Ovary (tissue), 9 donors: ENCODE data around the gene PRKAG1. TPM values are rescaled to one million over a fixed set of nuclear protein-coding genes. Genes with fewer than 3 reads are reported as not detected.
A peak's percentile ranks its signal among the peaks of the same experiment; 100 is the strongest.

Experiments
- DNase-seq, 5 donors: peaks; one replicate each; pipeline ENCODE4 v3.0.0-alpha.2; 2019 to 2020
- H3K27ac ChIP-seq, 2 donors: fragments of 200-600 bp; one replicate each; pipeline versions ENCODE4 v1.5.1 to v1.8.0; 2019 to 2022
- H3K27me3 ChIP-seq: fragments of 200-600 bp; one replicate; pipeline ENCODE4 v1.8.0; 2022
- H3K36me3 ChIP-seq: fragments of 200-600 bp; sonication (generic); one replicate; pipeline ENCODE4 v1.5.1; 2019
- H3K4me1 ChIP-seq: one replicate; pipeline ENCODE4 v1.8.1; 2013; ENCODE audit warnings: mild to moderate bottlenecking, moderate library complexity; ENCODE audit not compliant: insufficient read depth
- H3K4me3 ChIP-seq: fragments of 200-600 bp; sonication (generic); one replicate; pipeline ENCODE4 v1.5.1; 2017
- H3K9me3 ChIP-seq, 2 donors: fragments of 200-600 bp in 1 of 2; sonication (generic) in 1 of 2; one replicate each; pipeline versions ENCODE4 v1.5.1 to v1.8.1; 2013 to 2019; ENCODE audit warnings: mild to moderate bottlenecking in 1 of 2, moderate library complexity in 1 of 2
- EP300 ChIP-seq: sonication (generic); formaldehyde crosslinking; IDR thresholded peaks from one replicate; pipeline ENCODE4 v1.6.1; 2017; ENCODE audit warnings: antibody characterized with exemption
- POLR2A ChIP-seq: fragments of 450-650 bp; IDR thresholded peaks from one replicate; pipeline ENCODE4 v1.6.1; 2017; ENCODE audit warnings: antibody characterized with exemption, mild to moderate bottlenecking, moderate library complexity
- WGBS, 3 donors: extraction: QIAGEN DNeasy Blood & Tissue Kit in 1 of 3; methylation state at CpG; one replicate each; pipeline versions ENCODE4 v1.1.5 to v1.1.7; 2013 to 2017; 5-methylcytosine and 5-hydroxymethylcytosine counted together
- intact Hi-C, 4 donors: fragments of 100-400 bp; cut with DNase I; formaldehyde crosslinking; loops; one replicate each; pipeline versions ENCODE4 v1.11.0 to v1.15.1; 2022 to 2023
- polyA plus RNA-seq, 2 donors: library from polyadenylated mRNA; stranded (reverse); fragments of 200-250 nt in 1 of 2; fragments of 350-450 nt in 1 of 2; fragmentation: Illumina TruSeq in 1 of 2; extraction: RNeasy Lipid Tissue Mini Kit (QIAGEN cat#74804) in 1 of 2; gene quantifications; one replicate each; pipeline ENCODE4 v1.2.3, GENCODE V29; 2013 to 2014
- total RNA-seq, 7 donors: library from RNA; depleted of rRNA in 2 of 7; stranded (reverse); fragments of >200 nt in 2 of 7; fragmentation: NEBNext Ultra II Directional in 3 of 7; extraction: Animal tissue kit (Norgen Biotek cat#: 25700) in 3 of 7; gene quantifications; one replicate each; pipeline versions ENCODE4 v1.1.0 to v1.2.4, GENCODE V29; 2016 to 2023
- TF ChIP-seq, protein P1 (sequence below), 3 donors: fragments of 450-650 bp in 2 of 3; fragments of 200-600 bp in 1 of 3; IDR thresholded peaks; one replicate each; pipeline versions ENCODE4 v1.5.1 to v1.8.0; 2016 to 2022; ENCODE audit warnings: antibody characterized with exemption in 3 of 3, mild to moderate bottlenecking in 1 of 3
- donor health status: DM: no; HTN: no; CAD: no; lungs with moderate emphysema.
- donor health status: DM: no; HTN: no; CAD: no.
- donor health status: Bipolar disorder and iron deficiency.
- donor health status: DM: yes; HTN: yes; CAD: no.
- donor health status: DM: no; HTN: no; CAD: no.
- donor health status: DM: yes; HTN: yes; CAD: no.

The PRKAG1 gene
- total and polyA plus RNA-seq, 9 donors, result 25.6 to 98.5 (median 38.3) TPM

DNA sequence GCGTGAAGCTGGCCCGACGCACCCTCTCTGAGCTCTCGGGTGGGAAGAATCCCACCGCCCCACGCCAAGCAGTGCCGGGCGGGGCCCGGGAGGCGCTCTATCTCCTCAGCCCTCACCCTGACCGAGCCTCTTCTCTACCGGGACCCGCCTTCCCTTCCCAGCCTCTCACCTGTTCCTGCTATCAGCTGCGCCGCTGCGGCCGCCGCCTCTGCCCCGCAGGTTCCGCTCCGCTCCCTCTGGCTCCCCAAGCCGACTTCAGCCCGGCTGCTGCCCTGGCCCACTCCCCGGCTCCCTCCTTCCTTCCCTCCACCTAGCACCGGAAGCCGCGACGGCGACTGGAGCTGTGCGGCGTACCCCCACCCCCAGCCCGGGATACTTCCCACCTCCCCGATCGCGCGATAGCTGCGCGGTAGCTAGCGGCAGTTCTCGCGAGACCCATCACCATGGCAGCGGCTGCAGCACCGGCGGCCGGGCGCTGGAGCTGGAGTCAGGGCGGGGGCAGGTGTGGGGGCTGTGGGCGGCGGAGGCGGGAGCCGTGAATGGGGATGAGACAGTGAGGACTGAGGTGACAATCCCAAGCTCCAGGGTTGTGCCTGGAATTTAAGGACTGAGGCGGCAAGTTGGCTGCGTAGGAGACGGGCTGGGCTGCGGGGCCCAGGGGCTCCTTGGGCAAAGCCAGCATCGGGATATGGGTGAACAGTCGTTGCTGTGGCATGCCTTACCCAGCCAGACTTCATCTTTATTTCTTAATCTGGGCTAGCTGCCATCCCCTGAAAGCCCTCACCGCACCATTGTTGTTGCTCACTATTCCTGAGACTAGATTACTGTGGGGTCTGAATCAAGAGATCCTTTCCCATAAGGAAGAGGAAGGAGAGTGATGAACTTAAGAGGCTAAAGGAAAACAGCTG, 61.2 kb downstream of the PRKAG1 start, which contains the start of gene ARF3:
Gene ARF3, minus strand, starts transcription at position 347 of the 908 bp plus-strand sequence. CDS start 16,392 bp downstream, outside the sequence.
- H3K27me3 ChIP-seq, result no peaks in the 10 kb centered on the region

DNA sequence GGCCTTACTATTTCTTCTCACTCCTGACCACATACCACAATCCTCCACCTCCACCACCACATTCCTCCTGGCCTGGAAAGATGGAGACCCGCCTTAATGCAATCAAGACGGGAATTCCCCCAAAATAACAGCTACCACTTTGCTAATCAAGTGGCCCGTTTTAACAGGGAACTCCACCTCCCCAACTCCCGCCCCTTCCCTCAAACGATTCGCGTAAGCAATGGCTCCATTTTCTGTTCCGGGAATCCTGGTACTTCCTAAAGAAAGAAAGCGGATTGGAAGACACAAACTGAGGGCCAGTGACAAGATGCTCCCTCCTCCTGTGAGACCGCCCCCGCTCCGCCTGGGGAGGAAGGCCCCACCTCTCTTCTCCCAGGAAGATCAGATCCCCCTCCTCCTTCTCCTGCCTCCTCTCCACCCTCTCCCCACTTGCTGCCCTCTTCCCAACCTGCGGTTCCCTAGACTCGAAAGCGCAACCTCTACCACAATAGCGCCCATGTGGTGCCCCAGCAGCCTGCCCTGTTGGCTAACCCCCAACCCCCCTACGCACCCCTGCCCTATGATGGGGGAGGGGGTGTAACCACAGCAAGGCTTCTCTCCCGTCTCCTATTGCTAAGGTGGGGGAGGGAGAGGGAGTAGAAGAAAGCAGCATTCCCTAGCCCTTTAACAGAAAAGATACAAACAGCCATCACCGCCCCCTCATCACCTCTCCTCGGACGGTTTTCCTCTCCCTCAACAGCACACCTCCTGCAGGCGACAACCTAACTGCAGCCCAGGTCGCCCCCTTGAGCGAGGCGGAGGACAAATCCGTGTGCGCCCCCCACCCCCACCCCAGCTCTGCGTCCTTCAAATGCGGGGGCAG, 62.1 kb downstream of the PRKAG1 start:
- H3K36me3 ChIP-seq, result no peaks in the 10 kb centered on the region
- no peaks in the 10 kb centered on the region for H3K27me3 ChIP-seq
- H3K27ac ChIP-seq, result peak overlapping the region in 1 of 2 donors; percentile 37
- intact Hi-C loops, result no loop called here
- H3K4me3 ChIP-seq, result peak overlapping the region; percentile 96
- DNase-seq, result peak; percentile 70 to 84 (median 77)
- no peaks in the 10 kb centered on the region for H3K9me3 ChIP-seq
- peaks cover 10% of the 10 kb centered on the region for H3K4me1 ChIP-seq
- peak; percentile 68 for TF ChIP-seq EP300
- no peak for TF ChIP-seq POLR2A
- TF ChIP-seq, protein P1, sequence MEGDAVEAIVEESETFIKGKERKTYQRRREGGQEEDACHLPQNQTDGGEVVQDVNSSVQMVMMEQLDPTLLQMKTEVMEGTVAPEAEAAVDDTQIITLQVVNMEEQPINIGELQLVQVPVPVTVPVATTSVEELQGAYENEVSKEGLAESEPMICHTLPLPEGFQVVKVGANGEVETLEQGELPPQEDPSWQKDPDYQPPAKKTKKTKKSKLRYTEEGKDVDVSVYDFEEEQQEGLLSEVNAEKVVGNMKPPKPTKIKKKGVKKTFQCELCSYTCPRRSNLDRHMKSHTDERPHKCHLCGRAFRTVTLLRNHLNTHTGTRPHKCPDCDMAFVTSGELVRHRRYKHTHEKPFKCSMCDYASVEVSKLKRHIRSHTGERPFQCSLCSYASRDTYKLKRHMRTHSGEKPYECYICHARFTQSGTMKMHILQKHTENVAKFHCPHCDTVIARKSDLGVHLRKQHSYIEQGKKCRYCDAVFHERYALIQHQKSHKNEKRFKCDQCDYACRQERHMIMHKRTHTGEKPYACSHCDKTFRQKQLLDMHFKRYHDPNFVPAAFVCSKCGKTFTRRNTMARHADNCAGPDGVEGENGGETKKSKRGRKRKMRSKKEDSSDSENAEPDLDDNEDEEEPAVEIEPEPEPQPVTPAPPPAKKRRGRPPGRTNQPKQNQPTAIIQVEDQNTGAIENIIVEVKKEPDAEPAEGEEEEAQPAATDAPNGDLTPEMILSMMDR (IDR thresholded peaks at IDR 0.05), result no peak
- 0 to 2% (median 1%) methylated on average over 29 of the region's 29 CpGs for WGBS, 3 donors

More for the DNA sequence above, 61.2 kb downstream of the PRKAG1 start, which contains the start of gene ARF3:
- TF ChIP-seq EP300 (no peak), POLR2A (peak; percentile 45)
- Histone ChIP-seq H3K4me3 (peak within 1 kb of the TSS; percentile 96), H3K36me3 (no peaks in the 10 kb centered on the region), H3K9me3 (no peaks in the 10 kb centered on the region), H3K27ac (peak within 1 kb of the TSS in 1 of 2 donors; percentile 37), H3K4me1 (peaks cover 10% of the 10 kb centered on the region)
- peak; percentile 92 to 97 (median 95) for DNase-seq
- WGBS, 3 donors, result 0 to 2% (median 1%) methylated on average over 42 to 58 of the region's 58 CpGs
- intact Hi-C loops, result no loop called here

DNA sequence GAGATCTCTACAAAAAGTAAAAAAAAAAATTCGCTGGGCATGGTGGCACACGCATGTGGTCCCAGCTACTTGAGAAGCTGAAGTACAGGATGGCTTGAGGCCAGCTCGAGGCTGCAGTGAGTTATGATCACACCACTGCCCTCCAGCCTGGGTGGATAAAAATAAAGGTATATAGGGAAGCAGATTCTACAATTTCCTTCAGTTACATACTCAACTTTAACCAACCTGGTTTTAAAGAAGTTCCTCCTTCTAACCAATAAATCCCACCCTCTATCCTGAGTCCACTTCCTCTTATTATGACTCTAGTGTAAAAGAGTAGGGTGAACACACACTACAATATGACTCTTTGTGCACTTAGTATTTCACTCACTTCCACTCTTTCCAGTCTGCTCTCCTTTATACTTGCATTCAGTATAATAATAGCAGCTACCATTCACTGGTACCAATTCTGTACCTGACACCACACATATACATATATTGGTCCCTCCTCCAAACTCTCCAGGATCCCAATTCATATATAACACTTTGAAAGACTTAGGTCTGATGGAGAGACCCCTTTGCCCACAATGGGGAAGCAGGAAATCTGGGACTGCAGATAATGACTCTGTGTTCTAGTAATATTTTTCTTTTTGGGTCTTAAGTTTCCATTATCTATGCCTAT, 63.6 kb downstream of the PRKAG1 start:
- Histone ChIP-seq H3K27me3 (no peaks in the 10 kb centered on the region), H3K4me3 (no peak overlapping the region), H3K36me3 (no peaks in the 10 kb centered on the region), H3K27ac (no peak overlapping the region), H3K9me3 (no peaks in the 10 kb centered on the region), H3K4me1 (peaks cover 10% of the 10 kb centered on the region)
- intact Hi-C loops, result no loop called here
- 84 to 93% (median 87%) methylated on average over 3 of the region's 3 CpGs for WGBS, 3 donors
- no peak for DNase-seq
- no peak for TF ChIP-seq EP300
- TF ChIP-seq POLR2A, result no peak
- TF ChIP-seq, protein P1 (IDR thresholded peaks at IDR 0.05), result no peak

DNA sequence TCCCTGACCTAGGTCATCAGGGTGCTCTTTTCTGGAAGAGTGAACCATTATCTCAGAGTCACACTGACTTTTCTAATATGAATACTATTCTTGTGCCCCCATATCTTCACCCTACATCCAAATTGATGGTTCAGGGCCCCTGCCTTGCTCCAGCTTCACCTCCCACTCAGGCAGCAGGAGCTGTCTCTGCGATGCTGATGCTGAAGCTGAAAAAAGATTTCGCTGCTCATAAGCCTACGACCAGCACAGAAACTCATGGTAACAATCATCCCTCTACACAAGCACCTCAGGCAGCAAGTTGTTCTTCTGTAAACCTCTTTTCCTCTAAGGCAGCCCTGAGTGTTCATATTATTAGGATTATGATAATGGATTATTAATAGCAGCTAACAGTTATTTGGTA, 64.5 kb downstream of the PRKAG1 start:
- Histone ChIP-seq H3K36me3 (no peaks in the 10 kb centered on the region), H3K9me3 (no peaks in the 10 kb centered on the region), H3K27ac (no peak overlapping the region), H3K27me3 (no peaks in the 10 kb centered on the region), H3K4me3 (no peak overlapping the region), H3K4me1 (peaks cover 10% of the 10 kb centered on the region)
- 94 to 98% (median 95%) methylated on average over 3 of the region's 3 CpGs for WGBS, 3 donors
- intact Hi-C loops, result no loop called here
- DNase-seq, result no peak
- TF ChIP-seq POLR2A (no peak), EP300 (no peak)

DNA sequence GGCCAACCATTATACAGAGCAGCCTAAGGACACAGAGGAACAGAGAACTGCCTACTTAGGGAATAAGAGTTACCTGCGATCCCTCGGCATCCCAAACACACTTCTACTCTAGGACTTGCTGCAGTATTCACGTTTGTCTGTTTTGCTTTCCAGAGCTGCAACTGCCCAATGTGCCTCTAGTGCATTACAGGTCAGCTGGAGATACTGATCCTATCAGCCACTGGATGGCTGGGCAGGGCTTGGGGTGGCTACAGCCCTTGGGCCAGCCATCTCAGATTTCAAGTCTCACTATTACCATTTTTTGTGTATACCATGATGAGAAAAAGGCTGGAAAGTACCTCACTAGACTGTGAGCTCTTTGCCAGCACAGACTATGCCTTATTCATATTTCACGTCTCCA, 65.9 kb downstream of the PRKAG1 start:
- no peak overlapping the region for H3K27ac ChIP-seq
- no peak overlapping the region for H3K4me3 ChIP-seq
- no peak for DNase-seq
- no peaks in the 10 kb centered on the region for H3K36me3 ChIP-seq
- no peak for TF ChIP-seq EP300
- no peak for TF ChIP-seq POLR2A
- TF ChIP-seq, protein P1 (IDR thresholded peaks at IDR 0.05), result no peak
- 82 to 87% (median 85%) methylated on average over 4 of the region's 4 CpGs for WGBS, 3 donors
- no peaks in the 10 kb centered on the region for H3K9me3 ChIP-seq
- intact Hi-C loops, result no loop called here
- peaks cover 5% of the 10 kb centered on the region for H3K4me1 ChIP-seq
- no peaks in the 10 kb centered on the region for H3K27me3 ChIP-seq
